A549 treated with DMSO at 1 μM for 4 hours (cell line): ENCODE results near the gene HOPX. TPM values are rescaled to one million over a fixed set of nuclear protein-coding genes. Genes with fewer than 3 reads are reported as not detected.

ENCODE experiments used
- total RNA-seq: library from RNA; stranded (reverse); fragments of 200-300 nt; extraction: Qiagen RNA extraction; gene quantifications from 5 replicates; pipeline ENCODE4 v1.2.3, GENCODE V29; 2022; ENCODE audit warnings: low read depth

HOPX gene, protein sequence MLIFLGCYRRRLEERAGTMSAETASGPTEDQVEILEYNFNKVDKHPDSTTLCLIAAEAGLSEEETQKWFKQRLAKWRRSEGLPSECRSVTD
- not detected in 5 replicates for total RNA-seq

DNA sequence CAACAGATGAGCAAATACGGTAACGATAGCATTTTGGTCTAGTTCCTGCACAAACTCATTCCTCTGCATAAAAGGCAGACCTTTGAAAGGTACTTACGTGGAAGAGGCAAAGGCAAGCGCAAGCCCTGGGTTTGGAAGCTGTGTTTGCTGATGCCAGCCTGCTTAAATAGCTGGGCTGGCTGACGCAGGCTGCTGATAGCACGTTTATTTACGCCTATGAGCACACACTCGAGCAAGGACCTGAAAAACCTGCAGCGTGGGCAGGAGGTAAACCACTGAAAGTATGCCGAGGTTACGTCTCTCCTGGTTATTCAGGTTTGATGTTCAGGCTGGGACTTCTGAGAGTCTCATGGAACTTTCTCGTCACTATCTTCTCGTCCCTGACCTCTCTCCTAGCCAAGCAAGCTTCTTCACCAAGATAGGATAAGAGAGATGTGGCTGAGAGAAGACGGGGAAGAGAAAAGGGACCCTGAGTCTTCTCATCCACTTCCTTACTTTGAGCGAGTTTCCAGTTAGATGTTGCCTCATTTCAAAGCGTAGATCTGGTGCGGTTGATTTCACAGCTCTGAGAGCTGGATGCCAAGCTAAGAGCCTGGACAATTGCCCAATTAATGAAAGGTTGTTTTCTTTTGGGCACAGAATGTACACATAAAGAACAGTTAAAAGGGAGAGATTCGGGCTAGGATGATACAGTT lies at the start of gene HOPX:
Gene HOPX, minus strand, starts transcription at position 139 of the 695 bp plus-strand sequence. CDS start 23,480 bp downstream, outside the sequence.

Other genes starting within 250 kb of the HOPX start
- gene PPAT, start 245.7 kb downstream of the HOPX start, total RNA-seq = 19.2 to 23.7 TPM (median 22.3 TPM) in 5 replicates
- 135 to 152 TPM (median 149 TPM) in 5 replicates for gene PAICS, start 245.0 kb downstream of the HOPX start, total RNA-seq
- gene SRP72, start 213.7 kb downstream of the HOPX start, total RNA-seq = 47.4 to 65.9 TPM (median 59.2 TPM) in 5 replicates
- not detected in 5 replicates for gene ARL9, start 175.5 kb downstream of the HOPX start, total RNA-seq
- gene SPINK2, start 140.4 kb upstream of the HOPX start, total RNA-seq = not detected in 5 replicates
- gene REST, start 226.6 kb upstream of the HOPX start, total RNA-seq = 8.0 to 11.2 TPM (median 8.9 TPM) in 5 replicates